ENCODE data around the gene ADGRL3.

ADGRL3 gene

DNA sequence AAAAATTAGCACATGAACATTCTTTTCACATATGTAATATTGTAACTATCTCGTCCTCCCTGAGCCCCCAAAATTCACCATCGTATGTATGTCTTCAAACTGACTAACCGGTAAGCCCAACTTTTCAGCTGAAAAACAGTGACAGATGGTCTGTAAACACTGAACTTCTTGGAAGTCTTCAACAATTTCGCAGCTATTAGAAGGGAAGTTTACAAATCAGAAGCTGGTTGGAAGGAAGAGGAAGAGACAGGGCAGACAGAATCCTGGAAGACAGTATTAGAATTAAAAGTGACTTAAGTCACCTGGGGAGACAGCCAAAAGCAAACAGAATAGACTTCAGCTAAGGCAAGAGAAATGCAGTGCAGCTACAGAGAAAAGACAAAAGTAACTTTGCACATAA is 858.4 kb downstream of the ADGRL3 start:
- no peaks in the 10 kb centered on the region for H3K4me1 ChIP-seq (ENCODE audit: control insufficient read depth, insufficient read depth, low read length)
- ChIA-PET POLR2A (no interaction called here), CTCF (no interaction called here)
- H3K4me3 ChIP-seq (ENCODE audit: low read depth, low read length), result no peak overlapping the region
- no peaks in the 10 kb centered on the region for H3K36me3 ChIP-seq (ENCODE audit: control insufficient read depth in 2 of 2, insufficient read depth in 1 of 2, low read length in 2 of 2)
- no peak overlapping the region for H3K27ac ChIP-seq (ENCODE audit: extremely low read depth, low read depth, low read length)
- no peaks in the 10 kb centered on the region for H3K9me3 ChIP-seq (ENCODE audit: control insufficient read depth, insufficient read depth, low read depth, low read length)
- TF ChIP-seq, protein P1, sequence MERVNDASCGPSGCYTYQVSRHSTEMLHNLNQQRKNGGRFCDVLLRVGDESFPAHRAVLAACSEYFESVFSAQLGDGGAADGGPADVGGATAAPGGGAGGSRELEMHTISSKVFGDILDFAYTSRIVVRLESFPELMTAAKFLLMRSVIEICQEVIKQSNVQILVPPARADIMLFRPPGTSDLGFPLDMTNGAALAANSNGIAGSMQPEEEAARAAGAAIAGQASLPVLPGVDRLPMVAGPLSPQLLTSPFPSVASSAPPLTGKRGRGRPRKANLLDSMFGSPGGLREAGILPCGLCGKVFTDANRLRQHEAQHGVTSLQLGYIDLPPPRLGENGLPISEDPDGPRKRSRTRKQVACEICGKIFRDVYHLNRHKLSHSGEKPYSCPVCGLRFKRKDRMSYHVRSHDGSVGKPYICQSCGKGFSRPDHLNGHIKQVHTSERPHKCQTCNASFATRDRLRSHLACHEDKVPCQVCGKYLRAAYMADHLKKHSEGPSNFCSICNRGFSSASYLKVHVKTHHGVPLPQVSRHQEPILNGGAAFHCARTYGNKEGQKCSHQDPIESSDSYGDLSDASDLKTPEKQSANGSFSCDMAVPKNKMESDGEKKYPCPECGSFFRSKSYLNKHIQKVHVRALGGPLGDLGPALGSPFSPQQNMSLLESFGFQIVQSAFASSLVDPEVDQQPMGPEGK (tag by site-specific recombination; IDR thresholded peaks at IDR 0.05), result no peak
- no peak for TF ChIP-seq ZNF555 (tag by site-specific recombination; conservative IDR thresholded peaks at IDR 0.05)
- no peak for TF ChIP-seq ZBTB20 (tag by site-specific recombination; IDR thresholded peaks at IDR 0.05)
- TF ChIP-seq ZFP37 (tag by site-specific recombination; IDR thresholded peaks at IDR 0.05), result no peak
- no peak for TF ChIP-seq ZNF394 (tag by site-specific recombination; IDR thresholded peaks at IDR 0.05; ENCODE audit: borderline replicate concordance)
- no peak for TF ChIP-seq ZNF174 (tag by site-specific recombination; IDR thresholded peaks at IDR 0.05)
- no peak for TF ChIP-seq KLF7 (tag by site-specific recombination; IDR thresholded peaks at IDR 0.05; ENCODE audit: borderline replicate concordance)
- no peak for TF ChIP-seq GLIS2 (tag by site-specific recombination; IDR thresholded peaks at IDR 0.05)
- TF ChIP-seq ZNF324 (tag by site-specific recombination; IDR thresholded peaks at IDR 0.05), result no peak
- no peak for TF ChIP-seq ZIC2 (tag by site-specific recombination; IDR thresholded peaks at IDR 0.05)
- no peak for TF ChIP-seq ZXDB (tag by site-specific recombination; IDR thresholded peaks at IDR 0.05)
- TF ChIP-seq, protein P2, sequence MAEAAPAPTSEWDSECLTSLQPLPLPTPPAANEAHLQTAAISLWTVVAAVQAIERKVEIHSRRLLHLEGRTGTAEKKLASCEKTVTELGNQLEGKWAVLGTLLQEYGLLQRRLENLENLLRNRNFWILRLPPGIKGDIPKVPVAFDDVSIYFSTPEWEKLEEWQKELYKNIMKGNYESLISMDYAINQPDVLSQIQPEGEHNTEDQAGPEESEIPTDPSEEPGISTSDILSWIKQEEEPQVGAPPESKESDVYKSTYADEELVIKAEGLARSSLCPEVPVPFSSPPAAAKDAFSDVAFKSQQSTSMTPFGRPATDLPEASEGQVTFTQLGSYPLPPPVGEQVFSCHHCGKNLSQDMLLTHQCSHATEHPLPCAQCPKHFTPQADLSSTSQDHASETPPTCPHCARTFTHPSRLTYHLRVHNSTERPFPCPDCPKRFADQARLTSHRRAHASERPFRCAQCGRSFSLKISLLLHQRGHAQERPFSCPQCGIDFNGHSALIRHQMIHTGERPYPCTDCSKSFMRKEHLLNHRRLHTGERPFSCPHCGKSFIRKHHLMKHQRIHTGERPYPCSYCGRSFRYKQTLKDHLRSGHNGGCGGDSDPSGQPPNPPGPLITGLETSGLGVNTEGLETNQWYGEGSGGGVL (tag by site-specific recombination; IDR thresholded peaks at IDR 0.05), result no peak

DNA sequence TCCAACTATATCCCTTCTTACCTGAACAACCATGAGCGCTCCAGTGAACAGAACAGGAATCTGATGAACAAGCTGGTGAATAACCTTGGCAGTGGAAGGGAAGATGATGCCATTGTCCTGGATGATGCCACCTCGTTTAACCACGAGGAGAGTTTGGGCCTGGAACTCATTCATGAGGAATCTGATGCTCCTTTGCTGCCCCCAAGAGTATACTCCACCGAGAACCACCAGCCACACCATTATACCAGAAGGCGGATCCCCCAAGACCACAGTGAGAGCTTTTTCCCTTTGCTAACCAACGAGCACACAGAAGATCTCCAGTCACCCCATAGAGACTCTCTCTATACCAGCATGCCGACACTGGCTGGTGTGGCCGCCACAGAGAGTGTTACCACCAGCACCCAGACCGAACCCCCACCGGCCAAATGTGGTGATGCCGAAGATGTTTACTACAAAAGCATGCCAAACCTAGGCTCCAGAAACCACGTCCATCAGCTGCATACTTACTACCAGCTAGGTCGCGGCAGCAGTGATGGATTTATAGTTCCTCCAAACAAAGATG is 870.2 kb downstream of the ADGRL3 start:
- Histone ChIP-seq H3K4me1 (ENCODE audit: control insufficient read depth, insufficient read depth, low read length) (no peaks in the 10 kb centered on the region), H3K36me3 (ENCODE audit: control insufficient read depth in 2 of 2, insufficient read depth in 1 of 2, low read length in 2 of 2) (no peaks in the 10 kb centered on the region), H3K9me3 (ENCODE audit: control insufficient read depth, insufficient read depth, low read depth, low read length) (no peaks in the 10 kb centered on the region), H3K4me3 (ENCODE audit: low read depth, low read length) (no peak overlapping the region), H3K27ac (ENCODE audit: extremely low read depth, low read depth, low read length) (no peak overlapping the region)
- ChIA-PET POLR2A (no interaction called here), CTCF (no interaction called here)
- TF ChIP-seq, protein P3, sequence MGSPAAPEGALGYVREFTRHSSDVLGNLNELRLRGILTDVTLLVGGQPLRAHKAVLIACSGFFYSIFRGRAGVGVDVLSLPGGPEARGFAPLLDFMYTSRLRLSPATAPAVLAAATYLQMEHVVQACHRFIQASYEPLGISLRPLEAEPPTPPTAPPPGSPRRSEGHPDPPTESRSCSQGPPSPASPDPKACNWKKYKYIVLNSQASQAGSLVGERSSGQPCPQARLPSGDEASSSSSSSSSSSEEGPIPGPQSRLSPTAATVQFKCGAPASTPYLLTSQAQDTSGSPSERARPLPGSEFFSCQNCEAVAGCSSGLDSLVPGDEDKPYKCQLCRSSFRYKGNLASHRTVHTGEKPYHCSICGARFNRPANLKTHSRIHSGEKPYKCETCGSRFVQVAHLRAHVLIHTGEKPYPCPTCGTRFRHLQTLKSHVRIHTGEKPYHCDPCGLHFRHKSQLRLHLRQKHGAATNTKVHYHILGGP (tag by site-specific recombination; IDR thresholded peaks at IDR 0.05), result no peak

DNA sequence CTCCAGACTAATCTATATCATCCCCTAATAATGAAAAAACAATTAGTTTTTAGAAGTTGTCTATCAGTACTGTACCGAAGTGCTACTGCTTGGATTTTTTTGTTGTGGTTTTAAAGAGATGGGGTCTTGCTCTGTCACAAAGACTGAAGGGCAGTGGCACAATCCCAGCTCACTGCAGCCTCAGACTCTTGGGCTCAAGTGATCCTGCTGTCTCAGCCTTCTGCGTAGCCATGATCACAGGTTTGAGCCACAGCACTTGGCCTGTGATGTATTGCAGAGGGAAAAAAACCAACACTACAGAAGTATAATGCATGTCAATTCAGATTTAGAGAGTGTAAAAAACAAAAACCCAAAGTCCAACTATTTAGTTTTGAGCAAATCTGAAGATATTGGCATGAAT is 875.0 kb downstream of the ADGRL3 start:
- ChIA-PET CTCF (no interaction called here), POLR2A (no interaction called here)
- Histone ChIP-seq H3K4me1 (ENCODE audit: control insufficient read depth, insufficient read depth, low read length) (no peaks in the 10 kb centered on the region), H3K27ac (ENCODE audit: extremely low read depth, low read depth, low read length) (no peak overlapping the region), H3K9me3 (ENCODE audit: control insufficient read depth, insufficient read depth, low read depth, low read length) (no peaks in the 10 kb centered on the region), H3K4me3 (ENCODE audit: low read depth, low read length) (no peak overlapping the region), H3K36me3 (ENCODE audit: control insufficient read depth in 2 of 2, insufficient read depth in 1 of 2, low read length in 2 of 2) (no peaks in the 10 kb centered on the region)
- TF ChIP-seq ZNF596 (tag by site-specific recombination; IDR thresholded peaks at IDR 0.05), result no peak
- TF ChIP-seq, protein P4, sequence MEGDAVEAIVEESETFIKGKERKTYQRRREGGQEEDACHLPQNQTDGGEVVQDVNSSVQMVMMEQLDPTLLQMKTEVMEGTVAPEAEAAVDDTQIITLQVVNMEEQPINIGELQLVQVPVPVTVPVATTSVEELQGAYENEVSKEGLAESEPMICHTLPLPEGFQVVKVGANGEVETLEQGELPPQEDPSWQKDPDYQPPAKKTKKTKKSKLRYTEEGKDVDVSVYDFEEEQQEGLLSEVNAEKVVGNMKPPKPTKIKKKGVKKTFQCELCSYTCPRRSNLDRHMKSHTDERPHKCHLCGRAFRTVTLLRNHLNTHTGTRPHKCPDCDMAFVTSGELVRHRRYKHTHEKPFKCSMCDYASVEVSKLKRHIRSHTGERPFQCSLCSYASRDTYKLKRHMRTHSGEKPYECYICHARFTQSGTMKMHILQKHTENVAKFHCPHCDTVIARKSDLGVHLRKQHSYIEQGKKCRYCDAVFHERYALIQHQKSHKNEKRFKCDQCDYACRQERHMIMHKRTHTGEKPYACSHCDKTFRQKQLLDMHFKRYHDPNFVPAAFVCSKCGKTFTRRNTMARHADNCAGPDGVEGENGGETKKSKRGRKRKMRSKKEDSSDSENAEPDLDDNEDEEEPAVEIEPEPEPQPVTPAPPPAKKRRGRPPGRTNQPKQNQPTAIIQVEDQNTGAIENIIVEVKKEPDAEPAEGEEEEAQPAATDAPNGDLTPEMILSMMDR (tag by site-specific recombination; IDR thresholded peaks at IDR 0.05), result no peak

Data from HEK293 (cell line).